Esophagus squamous epithelium (tissue), 4 donors: ENCODE results near the gene EOGT.

ENCODE experiments used
- POLR2A ChIP-seq, 4 donors: fragments of 450-650 bp; IDR thresholded peaks; one replicate each; pipeline ENCODE4 v1.6.1; 2017; ENCODE audit warnings: antibody characterized with exemption in 4 of 4, mild to moderate bottlenecking in 4 of 4, moderate library complexity in 3 of 4
- TF ChIP-seq, protein P1 (sequence below), 6 experiments: fragments of 450-650 bp in 4 of 6; fragments of 200-600 bp in 2 of 6; sonication (generic) in 2 of 6; IDR thresholded peaks; one replicate each; pipeline ENCODE4 v1.5.1; 2016 to 2019; ENCODE audit warnings: antibody characterized with exemption in 6 of 6, mild to moderate bottlenecking in 4 of 6, moderate library complexity in 4 of 6

DNA sequence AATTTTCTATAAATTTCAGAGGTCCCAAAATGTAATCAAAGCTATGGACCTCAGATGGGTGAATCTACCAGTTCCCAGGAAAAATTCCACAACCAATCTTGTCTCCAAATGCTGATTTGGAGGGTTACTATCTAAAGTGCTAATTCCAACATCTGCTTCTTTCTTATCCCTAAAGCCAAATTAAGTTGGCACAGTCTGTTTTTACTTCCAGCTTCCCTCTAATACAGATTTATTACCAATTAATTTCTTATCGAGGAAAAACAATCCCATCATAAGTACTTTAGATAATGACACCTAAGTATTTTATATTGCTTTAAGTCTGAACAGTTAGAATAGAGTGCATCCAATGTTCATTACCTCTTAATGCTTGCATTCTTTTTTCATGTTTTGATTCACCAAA, 68.3 kb downstream of the EOGT start:
- TF ChIP-seq, protein P1, sequence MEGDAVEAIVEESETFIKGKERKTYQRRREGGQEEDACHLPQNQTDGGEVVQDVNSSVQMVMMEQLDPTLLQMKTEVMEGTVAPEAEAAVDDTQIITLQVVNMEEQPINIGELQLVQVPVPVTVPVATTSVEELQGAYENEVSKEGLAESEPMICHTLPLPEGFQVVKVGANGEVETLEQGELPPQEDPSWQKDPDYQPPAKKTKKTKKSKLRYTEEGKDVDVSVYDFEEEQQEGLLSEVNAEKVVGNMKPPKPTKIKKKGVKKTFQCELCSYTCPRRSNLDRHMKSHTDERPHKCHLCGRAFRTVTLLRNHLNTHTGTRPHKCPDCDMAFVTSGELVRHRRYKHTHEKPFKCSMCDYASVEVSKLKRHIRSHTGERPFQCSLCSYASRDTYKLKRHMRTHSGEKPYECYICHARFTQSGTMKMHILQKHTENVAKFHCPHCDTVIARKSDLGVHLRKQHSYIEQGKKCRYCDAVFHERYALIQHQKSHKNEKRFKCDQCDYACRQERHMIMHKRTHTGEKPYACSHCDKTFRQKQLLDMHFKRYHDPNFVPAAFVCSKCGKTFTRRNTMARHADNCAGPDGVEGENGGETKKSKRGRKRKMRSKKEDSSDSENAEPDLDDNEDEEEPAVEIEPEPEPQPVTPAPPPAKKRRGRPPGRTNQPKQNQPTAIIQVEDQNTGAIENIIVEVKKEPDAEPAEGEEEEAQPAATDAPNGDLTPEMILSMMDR (IDR thresholded peaks at IDR 0.05): no peak
- no peak for TF ChIP-seq POLR2A (IDR thresholded peaks at IDR 0.05)
